HG02588 (cell line): ENCODE results near the gene CSF2RB.
A peak's percentile ranks its signal among the peaks of the same experiment; 100 is the strongest.
"Not testable (repeated sequence)": the region's sequence is repeated elsewhere in the genome, so short reads cannot be mapped to it uniquely, and the experiment has no call there.

Experiments used
- ATAC-seq: cut with Tn5 transposase; IDR thresholded peaks from one replicate; pipeline ENCODE4 v1.9.1; 2021; ENCODE audit warnings: mild to moderate bottlenecking, moderate library complexity; ENCODE audit not compliant: unreplicated experiment

Gene CSF2RB

GRCh38 chr22:36963302-36963701 lies 49.9 kb downstream of the CSF2RB start:
- no peak for ATAC-seq

- no peak for ATAC-seq
These were observed 50.7 kb downstream of the CSF2RB start for GRCh38 chr22:36964106-36964505.

GRCh38 chr22:36965696-36966095 lies 52.3 kb downstream of the CSF2RB start:
- no peak for ATAC-seq

GRCh38 chr22:36966851-36967540 lies 53.6 kb downstream of the CSF2RB start:
- ATAC-seq, result no peak

GRCh38 chr22:36968249-36968964 lies 55.0 kb downstream of the CSF2RB start:
- ATAC-seq, result no peak

- no peak for ATAC-seq
These were observed 58.1 kb downstream of the CSF2RB start for GRCh38 chr22:36971341-36972125.

- ATAC-seq, result no peak
These were observed 63.2 kb downstream of the CSF2RB start for GRCh38 chr22:36976606-36977005.

GRCh38 chr22:36977401-36977861 lies 64.0 kb downstream of the CSF2RB start:
- no peak for ATAC-seq

GRCh38 chr22:36977947-36978660 lies 64.7 kb downstream of the CSF2RB start:
- peak; percentile 56 for ATAC-seq

GRCh38 chr22:36979016-36979910 lies 65.8 kb downstream of the CSF2RB start:
- no peak for ATAC-seq

- no peak for ATAC-seq
These were observed 67.9 kb downstream of the CSF2RB start for GRCh38 chr22:36981247-36981775.

GRCh38 chr22:36982136-36982535 lies 68.7 kb downstream of the CSF2RB start:
- no peak for ATAC-seq

GRCh38 chr22:36985211-36985889 lies 71.9 kb downstream of the CSF2RB start:
- ATAC-seq, result no peak

- no peak for ATAC-seq
These were observed 72.9 kb downstream of the CSF2RB start for GRCh38 chr22:36986242-36986821.

- ATAC-seq, result no peak
These were observed 74.8 kb downstream of the CSF2RB start for GRCh38 chr22:36988075-36988832.

- ATAC-seq, result not testable (repeated sequence)
These were observed 75.6 kb downstream of the CSF2RB start for GRCh38 chr22:36989012-36989411.
